ENCODE measurements around the gene CTTNBP2NL.

Gene CTTNBP2NL

GRCh38 chr1:112501810-112502641 is 106.0 kb downstream of the CTTNBP2NL start:
- H3K4me3 ChIP-seq: peak overlapping the region; percentile 73
- no peak overlapping the region for H3K27ac ChIP-seq
- DNase-seq (ENCODE audit: low spot score): no peak
- TF ChIP-seq CTCF (IDR thresholded peaks at IDR 0.05): peak; percentile 52

GRCh38 chr1:112502826-112503225 is 106.8 kb downstream of the CTTNBP2NL start:
- no peak for TF ChIP-seq CTCF (IDR thresholded peaks at IDR 0.05)
- DNase-seq (ENCODE audit: low spot score): no peak
- no peak overlapping the region for H3K4me3 ChIP-seq
- H3K27ac ChIP-seq: no peak overlapping the region

- DNase-seq (ENCODE audit: low spot score): no peak
- TF ChIP-seq CTCF (IDR thresholded peaks at IDR 0.05): no peak
- Histone ChIP-seq H3K27ac (no peak overlapping the region), H3K4me3 (no peak overlapping the region)
Observed at GRCh38 chr1:112504001-112504660, 108.1 kb downstream of the CTTNBP2NL start.

- TF ChIP-seq CTCF (IDR thresholded peaks at IDR 0.05): no peak
- no peak overlapping the region for H3K27ac ChIP-seq
- no peak for DNase-seq (ENCODE audit: low spot score)
- H3K4me3 ChIP-seq: no peak overlapping the region
Observed at GRCh38 chr1:112504661-112505399, 108.8 kb downstream of the CTTNBP2NL start.

- no peak for DNase-seq (ENCODE audit: low spot score)
- Histone ChIP-seq H3K27ac (no peak overlapping the region), H3K4me3 (no peak overlapping the region)
- TF ChIP-seq CTCF (IDR thresholded peaks at IDR 0.05): no peak
Observed at GRCh38 chr1:112505400-112505785, 109.4 kb downstream of the CTTNBP2NL start.

GRCh38 chr1:112505878-112506277 is 109.9 kb downstream of the CTTNBP2NL start:
- Histone ChIP-seq H3K27ac (no peak overlapping the region), H3K4me3 (no peak overlapping the region)
- TF ChIP-seq CTCF (IDR thresholded peaks at IDR 0.05): no peak
- no peak for DNase-seq (ENCODE audit: low spot score)
